Thymus (tissue), 11 donors: ENCODE results near the gene BEAN1. TPM values are rescaled to one million over a fixed set of nuclear protein-coding genes. Genes with fewer than 3 reads are reported as not detected.
"Not testable (repeated sequence)": the region's sequence is repeated elsewhere in the genome, so short reads cannot be mapped to it uniquely, and the experiment has no call there.

Experiments used
- DNase-seq, 9 donors: peaks; one replicate each; pipeline ENCODE4 v3.0.0-alpha.2; 2013; ENCODE audit warnings: low spot score in 9 of 9, low read depth in 6 of 9, missing footprints in 1 of 9
- H3K27ac ChIP-seq, 2 donors: one replicate each; pipeline ENCODE4 v1.5.1; 2013; ENCODE audit warnings: control low read depth in 1 of 2, low read depth in 1 of 2, low read length in 1 of 2, mild to moderate bottlenecking in 1 of 2, moderate library complexity in 1 of 2
- H3K27me3 ChIP-seq, 2 donors: one replicate each; pipeline ENCODE4 v1.5.1; 2013; ENCODE audit warnings: low read length in 1 of 2; ENCODE audit not compliant: control insufficient read depth in 2 of 2, insufficient read depth in 1 of 2
- H3K36me3 ChIP-seq, 2 donors: one replicate each; pipeline ENCODE4 v1.5.1; 2013; ENCODE audit warnings: low read length in 1 of 2, mild to moderate bottlenecking in 1 of 2, moderate library complexity in 1 of 2; ENCODE audit not compliant: control insufficient read depth in 2 of 2, insufficient read depth in 2 of 2
- H3K4me1 ChIP-seq, 2 donors: one replicate each; pipeline ENCODE4 v1.5.1; 2013; ENCODE audit warnings: low read length in 2 of 2; ENCODE audit not compliant: control insufficient read depth in 2 of 2, insufficient read depth in 2 of 2
- H3K4me3 ChIP-seq, 2 donors: one replicate each; pipeline ENCODE4 v1.5.1; 2013; ENCODE audit warnings: low read length in 2 of 2, control low read depth in 1 of 2, mild to moderate bottlenecking in 1 of 2
- H3K9me3 ChIP-seq, 2 donors: one replicate each; pipeline ENCODE4 v1.5.1; 2013; ENCODE audit warnings: low read length in 1 of 2, mild to moderate bottlenecking in 1 of 2; ENCODE audit not compliant: control insufficient read depth in 2 of 2, insufficient read depth in 1 of 2
- WGBS: extraction: QIAGEN DNeasy Blood & Tissue Kit; methylation state at CpG from one replicate; pipeline ENCODE4 v1.1.7; 2013; 5-methylcytosine and 5-hydroxymethylcytosine counted together
- polyA plus RNA-seq: library from polyadenylated mRNA; stranded (reverse); fragments of 200-250 nt; gene quantifications from one replicate; pipeline ENCODE4 v1.2.3, GENCODE V29; 2013
- total RNA-seq: library from RNA; stranded (reverse); fragments of 120-200 nt; gene quantifications from one replicate; pipeline ENCODE4 v1.2.4, GENCODE V29; 2013
- donor health status: healthy.

Gene BEAN1
- total and polyA plus RNA-seq, 2 donors, result 0.05 to 0.25 TPM

GRCh38 chr16:66510711-66511601 is 83.9 kb downstream of the BEAN1 start:
- 93% methylated on average over 12 of the region's 12 CpGs for WGBS
- H3K4me1 ChIP-seq, result peaks cover 3 to 27% of the 10 kb centered on the region in 2 donors
- no peak overlapping the region for H3K27ac ChIP-seq
- no peaks in the 10 kb centered on the region for H3K27me3 ChIP-seq
- H3K36me3 ChIP-seq, result no peaks in the 10 kb centered on the region
- no peak overlapping the region for H3K4me3 ChIP-seq
- no peak for DNase-seq
- H3K9me3 ChIP-seq, result peaks cover 0 to 5% of the 10 kb centered on the region in 2 donors

GRCh38 chr16:66511602-66512271 is 84.6 kb downstream of the BEAN1 start:
- no peak overlapping the region for H3K4me3 ChIP-seq
- H3K36me3 ChIP-seq, result no peaks in the 10 kb centered on the region
- 91% methylated on average over 13 of the region's 13 CpGs for WGBS
- H3K27ac ChIP-seq, result no peak overlapping the region
- H3K27me3 ChIP-seq, result no peaks in the 10 kb centered on the region
- peak in 1 of 9 donors; percentile 51 for DNase-seq
- H3K4me1 ChIP-seq, result peaks cover 11 to 34% of the 10 kb centered on the region in 2 donors
- H3K9me3 ChIP-seq, result peaks cover 0 to 5% of the 10 kb centered on the region in 2 donors

GRCh38 chr16:66512272-66513110 is 85.4 kb downstream of the BEAN1 start:
- H3K36me3 ChIP-seq, result no peaks in the 10 kb centered on the region
- no peak for DNase-seq
- peaks cover 19 to 42% of the 10 kb centered on the region in 2 donors for H3K4me1 ChIP-seq
- 96% methylated on average over 15 of the region's 15 CpGs for WGBS
- peaks cover 0 to 5% of the 10 kb centered on the region in 2 donors for H3K9me3 ChIP-seq
- H3K4me3 ChIP-seq, result no peak overlapping the region
- H3K27me3 ChIP-seq, result no peaks in the 10 kb centered on the region
- H3K27ac ChIP-seq, result no peak overlapping the region

GRCh38 chr16:66513111-66513723 is 86.1 kb downstream of the BEAN1 start:
- DNase-seq, result no peak
- H3K27ac ChIP-seq, result no peak overlapping the region
- peaks cover 0 to 5% of the 10 kb centered on the region in 2 donors for H3K9me3 ChIP-seq
- H3K36me3 ChIP-seq, result no peaks in the 10 kb centered on the region
- peaks cover 21 to 47% of the 10 kb centered on the region in 2 donors for H3K4me1 ChIP-seq
- no peaks in the 10 kb centered on the region for H3K27me3 ChIP-seq
- H3K4me3 ChIP-seq, result no peak overlapping the region
- 93% methylated on average over 8 of the region's 8 CpGs for WGBS

- DNase-seq, H3K9me3 ChIP-seq, H3K27me3 ChIP-seq, H3K27ac ChIP-seq, H3K36me3 ChIP-seq, H3K4me3 ChIP-seq: not testable (repeated sequence)
- H3K4me1 ChIP-seq, result peaks cover 21 to 39% of the 10 kb centered on the region in 2 donors
- WGBS, result 98% methylated on average over 11 of the region's 17 CpGs
Observed at GRCh38 chr16:66514391-66514790, 87.3 kb downstream of the BEAN1 start.

GRCh38 chr16:66514980-66515595 is 88.0 kb downstream of the BEAN1 start:
- WGBS, result 99% methylated on average over 10 of the region's 10 CpGs
- peaks cover 21 to 46% of the 10 kb centered on the region in 2 donors for H3K4me1 ChIP-seq
- H3K36me3 ChIP-seq, DNase-seq, H3K4me3 ChIP-seq, H3K9me3 ChIP-seq, H3K27me3 ChIP-seq, H3K27ac ChIP-seq: not testable (repeated sequence)

GRCh38 chr16:66515596-66516508 is 88.8 kb downstream of the BEAN1 start:
- Histone ChIP-seq H3K27ac (peak overlapping the region; percentile 78 to 86), H3K4me1 (peaks cover 29 to 54% of the 10 kb centered on the region in 2 donors), H3K9me3 (peaks cover 0 to 5% of the 10 kb centered on the region in 2 donors), H3K27me3 (no peaks in the 10 kb centered on the region), H3K36me3 (no peaks in the 10 kb centered on the region), H3K4me3 (no peak overlapping the region)
- DNase-seq, result peak in 1 of 9 donors; percentile 56
- WGBS, result 79% methylated on average over 12 of the region's 12 CpGs

GRCh38 chr16:66516509-66516807 is 89.4 kb downstream of the BEAN1 start:
- WGBS, result 51% methylated on average over 8 of the region's 8 CpGs
- no peaks in the 10 kb centered on the region for H3K27me3 ChIP-seq
- no peak overlapping the region for H3K4me3 ChIP-seq
- peaks cover 35 to 58% of the 10 kb centered on the region in 2 donors for H3K4me1 ChIP-seq
- H3K27ac ChIP-seq, result peak overlapping the region; percentile 78 to 86
- H3K36me3 ChIP-seq, result no peaks in the 10 kb centered on the region
- H3K9me3 ChIP-seq, result peaks cover 0 to 5% of the 10 kb centered on the region in 2 donors
- no peak for DNase-seq
